C4-2B (cell line): ENCODE measurements around the gene DSCAML1.

ENCODE experiments used
- CTCF ChIP-seq: fragments of 450-650 bp; conservative IDR thresholded peaks from 2 replicates; pipeline ENCODE4 v1.5.1; 2017; ENCODE audit warnings: mild to moderate bottlenecking
- ZFX ChIP-seq: fragments of 450-650 bp; IDR thresholded peaks from 2 replicates; pipeline ENCODE4 v1.6.1; 2017

GRCh38 chr11:117481885-117482284 is 315.1 kb downstream of the DSCAML1 start:
- TF ChIP-seq CTCF (no peak), ZFX (no peak)
